Measurements from ENCODE around the gene NDUFS7. TPM values are rescaled to one million over a fixed set of nuclear protein-coding genes. Genes with fewer than 3 reads are reported as not detected.

The NDUFS7 gene
- total and polyA plus RNA-seq, 9 of the 15 experiments (the other 6 are each of a cell fraction or from before 2014, with no cell fraction given) = 6.0 to 271 (median 60.6) TPM

DNA sequence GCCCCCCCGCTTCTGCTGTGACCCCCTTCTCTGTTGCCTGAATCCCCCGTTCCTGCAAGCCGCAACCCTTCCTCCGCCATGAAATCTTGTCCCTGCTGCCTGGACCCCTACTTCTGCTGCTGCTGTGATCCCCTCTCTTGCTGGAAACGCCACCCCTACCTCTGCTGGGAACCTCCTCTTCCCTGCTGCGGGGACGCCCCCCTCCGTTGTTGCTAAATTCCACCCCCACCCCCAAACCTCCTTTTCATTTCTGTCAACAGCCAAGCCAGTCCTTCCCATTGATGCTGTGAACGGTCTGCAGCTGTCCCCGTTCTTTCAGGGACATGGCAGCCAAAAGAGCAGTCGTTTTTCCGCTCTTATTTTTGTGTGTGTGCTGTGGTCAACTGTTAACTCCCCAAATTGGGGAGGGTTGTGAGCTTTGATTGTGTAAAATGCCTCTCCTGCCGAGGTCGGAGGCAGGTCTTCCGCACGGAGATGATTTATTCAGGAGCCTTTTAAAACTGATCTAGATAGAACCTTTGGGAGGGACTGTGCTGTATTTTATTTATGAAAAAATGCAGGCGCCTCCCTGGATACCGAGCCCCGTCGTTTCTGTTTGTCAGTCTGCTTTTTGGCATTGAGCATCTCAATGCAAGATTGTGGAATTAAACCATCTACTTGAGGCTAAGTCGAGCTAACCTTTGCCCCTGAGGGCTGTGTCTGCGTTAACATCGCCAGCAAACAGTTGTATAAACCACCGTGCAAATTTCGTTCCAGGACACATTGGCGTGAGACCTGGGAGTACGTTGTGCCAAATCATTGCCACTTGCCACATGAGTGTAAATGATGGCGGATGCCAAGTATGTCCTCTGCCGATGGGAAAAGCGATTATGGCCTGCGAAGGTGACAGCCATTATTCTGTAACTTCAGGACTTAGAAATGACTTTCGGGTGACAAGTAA is 27.9 kb upstream of the NDUFS7 start:
- Histone ChIP-seq H3K4me2 (ENCODE audit: insufficient read depth, low read length) (peak overlapping the region; percentile 89), H3K27ac (ENCODE audit: extremely low read depth, low read depth, low read length) (peak overlapping the region; percentile 51; the same call in 2 of the 3 replicates), H3K79me2 (ENCODE audit: control insufficient read depth, insufficient read depth, low read length) (peaks cover 19% of the 10 kb centered on the region), H3K9ac (ENCODE audit: insufficient read depth in 1 of 2, low read depth in 2 of 2, low read length in 2 of 2) (peak overlapping the region; percentile 62 to 93), H3K4me3 (peak overlapping the region; percentile 66), H4K20me1 (replicated peaks; ENCODE audit: control insufficient read depth, insufficient read depth, low read length) (peaks cover 9% of the 10 kb centered on the region; the same call in 1 of the 2 replicates), H3K36me3 (ENCODE audit: control insufficient read depth, insufficient read depth, low read length) (peaks cover 48% of the 10 kb centered on the region), H3K27me3 (ENCODE audit: control insufficient read depth in 2 of 2, insufficient read depth in 2 of 2, low read length in 2 of 2) (no peaks in the 10 kb centered on the region), H3K4me1 (replicated peaks in 1 of 2; ENCODE audit: control insufficient read depth in 2 of 2, insufficient read depth in 2 of 2, low read length in 2 of 2) (peaks cover 10 to 36% of the 10 kb centered on the region in 2 experiments), H3K9me3 (replicated peaks; ENCODE audit: control insufficient read depth, insufficient read depth, low read depth, low read length) (no peaks in the 10 kb centered on the region), H2AFZ (ENCODE audit: low read depth, low read length) (0 out of 2 replicates have a peak overlapping the region, but pooled peaks have one; percentile 4), H3K9me1 (ENCODE audit: control insufficient read depth, insufficient read depth, low read length) (no peaks in the 10 kb centered on the region)
- peak; percentile 78 for FAIRE-seq
- 31% methylated on average over 30 of the region's 32 CpGs for WGBS (ENCODE audit: insufficient coverage, low coverage, missing lambda C conversion rate)
- in situ Hi-C loops (cut with MboI) = no loop called here
- no TSS peak for BruUV-seq (replicated peaks)
- intact Hi-C loops (cut with micrococcal nuclease) = no loop called here
- DNase-seq (ENCODE audit: extremely low read depth in 1 of 4, low spot score in 3 of 4) = peak; percentile 35 to 56 (median 46)
- CTCF ChIA-PET (ENCODE audit: low intra/inter-chr PET ratio) = no interaction called here
- POLR2A ChIA-PET = interaction anchor here (0.6 to 1.0 kb wide), 2 partner anchors 11 to 33 kb away, joined by 3 read pairs; no protein-coding TSS in a partner anchor
- ATAC-seq = no peak
- TF ChIP-seq NFIC (IDR thresholded peaks at IDR 0.05) (no peak), FOSL1 (tag; conservative IDR thresholded peaks at IDR 0.05) (no peak), PPARD (CRISPR knock-in tag; IDR thresholded peaks at IDR 0.05) (no peak), SMAD4 (CRISPR knock-in tag; conservative IDR thresholded peaks at IDR 0.05) (no peak), EGR1 (conservative IDR thresholded peaks at IDR 0.05) (no peak), ZNF76 (CRISPR knock-in tag; IDR thresholded peaks at IDR 0.05; ENCODE audit: borderline replicate concordance) (no peak), SMAD3 (CRISPR knock-in tag; conservative IDR thresholded peaks at IDR 0.05) (no peak), SMARCC2 (IDR thresholded peaks at IDR 0.05; ENCODE audit: low read depth) (no peak), HDAC1 (IDR thresholded peaks at IDR 0.05) (no peak), EP400 (IDR thresholded peaks at IDR 0.05) (no peak), ZNF785 (CRISPR knock-in tag; IDR thresholded peaks at IDR 0.05) (no peak), RBFOX2 (IDR thresholded peaks at IDR 0.05; ENCODE audit: low read depth, low read length) (no peak), MCM3 (IDR thresholded peaks at IDR 0.05) (no peak), EP300 (IDR thresholded peaks at IDR 0.05; ENCODE audit: low read length) (no peak)
- TF ChIP-seq, protein P1, sequence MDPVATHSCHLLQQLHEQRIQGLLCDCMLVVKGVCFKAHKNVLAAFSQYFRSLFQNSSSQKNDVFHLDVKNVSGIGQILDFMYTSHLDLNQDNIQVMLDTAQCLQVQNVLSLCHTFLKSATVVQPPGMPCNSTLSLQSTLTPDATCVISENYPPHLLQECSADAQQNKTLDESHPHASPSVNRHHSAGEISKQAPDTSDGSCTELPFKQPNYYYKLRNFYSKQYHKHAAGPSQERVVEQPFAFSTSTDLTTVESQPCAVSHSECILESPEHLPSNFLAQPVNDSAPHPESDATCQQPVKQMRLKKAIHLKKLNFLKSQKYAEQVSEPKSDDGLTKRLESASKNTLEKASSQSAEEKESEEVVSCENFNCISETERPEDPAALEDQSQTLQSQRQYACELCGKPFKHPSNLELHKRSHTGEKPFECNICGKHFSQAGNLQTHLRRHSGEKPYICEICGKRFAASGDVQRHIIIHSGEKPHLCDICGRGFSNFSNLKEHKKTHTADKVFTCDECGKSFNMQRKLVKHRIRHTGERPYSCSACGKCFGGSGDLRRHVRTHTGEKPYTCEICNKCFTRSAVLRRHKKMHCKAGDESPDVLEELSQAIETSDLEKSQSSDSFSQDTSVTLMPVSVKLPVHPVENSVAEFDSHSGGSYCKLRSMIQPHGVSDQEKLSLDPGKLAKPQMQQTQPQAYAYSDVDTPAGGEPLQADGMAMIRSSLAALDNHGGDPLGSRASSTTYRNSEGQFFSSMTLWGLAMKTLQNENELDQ (CRISPR knock-in tag; IDR thresholded peaks at IDR 0.05; ENCODE audit: borderline replicate concordance) = no peak
- TF ChIP-seq, protein P2, sequence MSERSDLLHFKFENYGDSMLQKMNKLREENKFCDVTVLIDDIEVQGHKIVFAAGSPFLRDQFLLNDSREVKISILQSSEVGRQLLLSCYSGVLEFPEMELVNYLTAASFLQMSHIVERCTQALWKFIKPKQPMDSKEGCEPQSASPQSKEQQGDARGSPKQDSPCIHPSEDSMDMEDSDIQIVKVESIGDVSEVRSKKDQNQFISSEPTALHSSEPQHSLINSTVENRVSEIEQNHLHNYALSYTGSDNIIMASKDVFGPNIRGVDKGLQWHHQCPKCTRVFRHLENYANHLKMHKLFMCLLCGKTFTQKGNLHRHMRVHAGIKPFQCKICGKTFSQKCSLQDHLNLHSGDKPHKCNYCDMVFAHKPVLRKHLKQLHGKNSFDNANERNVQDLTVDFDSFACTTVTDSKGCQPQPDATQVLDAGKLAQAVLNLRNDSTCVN (CRISPR knock-in tag; IDR thresholded peaks at IDR 0.05) = peak; percentile 49; the same call in 1 of the 2 replicates
- TF ChIP-seq, protein P3, sequence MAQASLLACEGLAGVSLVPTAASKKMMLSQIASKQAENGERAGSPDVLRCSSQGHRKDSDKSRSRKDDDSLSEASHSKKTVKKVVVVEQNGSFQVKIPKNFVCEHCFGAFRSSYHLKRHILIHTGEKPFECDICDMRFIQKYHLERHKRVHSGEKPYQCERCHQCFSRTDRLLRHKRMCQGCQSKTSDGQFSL (CRISPR knock-in tag; IDR thresholded peaks at IDR 0.05) = 0 out of 2 replicates have a peak, but pooled peaks have one; percentile 3
- TF ChIP-seq, protein P3 (tag; IDR thresholded peaks at IDR 0.05) = no peak
